GM19455 (cell line): ENCODE measurements around the gene GPR161.
"Not testable (repeated sequence)": the region's sequence is repeated elsewhere in the genome, so short reads cannot be mapped to it uniquely, and the experiment has no call there.

Experiments used
- ATAC-seq: cut with Tn5 transposase; IDR thresholded peaks from one replicate; pipeline ENCODE4 v1.9.1; 2021; ENCODE audit not compliant: unreplicated experiment

Gene GPR161

GRCh38 chr1:168089979-168090337 lies 46.8 kb downstream of the GPR161 start:
- ATAC-seq, result no peak

- no peak for ATAC-seq
Observed at GRCh38 chr1:168089326-168089978, 47.3 kb downstream of the GPR161 start.

- ATAC-seq, result no peak
Observed at GRCh38 chr1:168088511-168089325, 48.0 kb downstream of the GPR161 start.

- ATAC-seq, result no peak
Observed at GRCh38 chr1:168087696-168088095, 49.0 kb downstream of the GPR161 start.

GRCh38 chr1:168086438-168086837 lies 50.3 kb downstream of the GPR161 start:
- no peak for ATAC-seq

GRCh38 chr1:168085401-168085872 lies 51.3 kb downstream of the GPR161 start:
- no peak for ATAC-seq

GRCh38 chr1:168084396-168085231 lies 52.1 kb downstream of the GPR161 start:
- peak; percentile 55 for ATAC-seq

GRCh38 chr1:168083456-168084325 lies 53.0 kb downstream of the GPR161 start:
- ATAC-seq, result no peak

GRCh38 chr1:168082008-168082876 lies 54.5 kb downstream of the GPR161 start:
- ATAC-seq, result peak; percentile 88

GRCh38 chr1:168081373-168082007 lies 55.2 kb downstream of the GPR161 start:
- ATAC-seq, result no peak

GRCh38 chr1:168079761-168080160 lies 57.0 kb downstream of the GPR161 start:
- ATAC-seq, result no peak

- ATAC-seq, result no peak
Observed at GRCh38 chr1:168069384-168069783, 67.3 kb downstream of the GPR161 start.

- no peak for ATAC-seq
Observed at GRCh38 chr1:168065506-168065905, 71.2 kb downstream of the GPR161 start.

GRCh38 chr1:168064216-168064615 lies 72.5 kb downstream of the GPR161 start:
- ATAC-seq, result no peak

- no peak for ATAC-seq
Observed at GRCh38 chr1:168057921-168058320, 78.8 kb downstream of the GPR161 start.

GRCh38 chr1:168057355-168057754 lies 79.4 kb downstream of the GPR161 start:
- ATAC-seq, result no peak

GRCh38 chr1:168056152-168056551 lies 80.6 kb downstream of the GPR161 start:
- not testable (repeated sequence) for ATAC-seq

- ATAC-seq, result no peak
Observed at GRCh38 chr1:168054117-168054516, 82.6 kb downstream of the GPR161 start.

GRCh38 chr1:168053681-168054080 lies 83.0 kb downstream of the GPR161 start:
- ATAC-seq, result no peak
